Mesenchymal stem cell (in vitro differentiated cells and primary cell): ENCODE measurements around the gene PIK3CB.

Source experiments
- DNase-seq: peaks from one replicate; pipeline ENCODE4 v3.0.0-alpha.2; 2013
- H2AFZ ChIP-seq: one replicate; pipeline ENCODE4 v1.6.1; 2013; ENCODE audit warnings: low read depth, mild to moderate bottlenecking, control low read depth, inconsistent platforms, low read length, moderate library complexity
- H2AK5ac ChIP-seq: 2 replicates; pipeline ENCODE4 v1.6.1; 2013; ENCODE audit warnings: low read length, moderate library complexity, mild to moderate bottlenecking, inconsistent platforms; ENCODE audit not compliant: severe bottlenecking
- H2BK120ac ChIP-seq: one replicate; pipeline ENCODE4 v1.6.1; 2013; ENCODE audit warnings: low read depth, mild to moderate bottlenecking, inconsistent platforms, low read length, moderate library complexity
- H2BK12ac ChIP-seq, 2 experiments: one replicate each; pipeline ENCODE4 v1.6.1; 2013; ENCODE audit warnings: inconsistent platforms in 2 of 2, low read length in 2 of 2, mild to moderate bottlenecking in 2 of 2, moderate library complexity in 2 of 2, control low read depth in 1 of 2
- H2BK15ac ChIP-seq: one replicate; pipeline ENCODE4 v1.6.1; 2013; ENCODE audit warnings: mild to moderate bottlenecking, low read depth, inconsistent platforms; ENCODE audit not compliant: poor library complexity, severe bottlenecking
- H2BK5ac ChIP-seq: 2 replicates; pipeline ENCODE4 v1.6.1; 2013; ENCODE audit warnings: low read depth, mild to moderate bottlenecking, low read length, control low read depth, inconsistent platforms; ENCODE audit not compliant: poor library complexity, severe bottlenecking
- H3K14ac ChIP-seq, 2 experiments: one replicate each; pipeline ENCODE4 v1.6.1; 2013; ENCODE audit warnings: inconsistent platforms in 2 of 2, low read length in 2 of 2, control low read depth in 1 of 2, mild to moderate bottlenecking in 1 of 2, moderate library complexity in 1 of 2
- H3K18ac ChIP-seq, 2 experiments: one replicate each; pipeline ENCODE4 v1.6.1; 2013; ENCODE audit warnings: inconsistent platforms in 2 of 2, low read length in 2 of 2, control low read depth in 1 of 2, low read depth in 1 of 2, mild to moderate bottlenecking in 1 of 2
- H3K23ac ChIP-seq, 2 experiments: one replicate each; pipeline ENCODE4 v1.6.1; 2013; ENCODE audit warnings: inconsistent platforms in 2 of 2, low read length in 2 of 2, mild to moderate bottlenecking in 2 of 2, moderate library complexity in 2 of 2, control low read depth in 1 of 2
- H3K27ac ChIP-seq: 2 replicates; pipeline ENCODE4 v1.5.1; 2013; ENCODE audit warnings: mild to moderate bottlenecking, moderate library complexity, low read length, control low read depth, inconsistent platforms; ENCODE audit not compliant: poor library complexity, severe bottlenecking
- H3K27me3 ChIP-seq, 2 experiments: 2 replicates each; pipeline versions ENCODE4 v1.6.1 to v1.7.0; 2013; ENCODE audit warnings: low read length in 2 of 2, mild to moderate bottlenecking in 2 of 2, moderate library complexity in 2 of 2, control low read depth in 1 of 2, inconsistent platforms in 1 of 2; ENCODE audit not compliant: control insufficient read depth in 1 of 2, insufficient read depth in 1 of 2
- H3K36me3 ChIP-seq, 2 experiments: 2 replicates each; pipeline versions ENCODE4 v1.6.1 to v1.7.0; 2013; ENCODE audit warnings: low read length in 2 of 2, control low read depth in 1 of 2, inconsistent platforms in 1 of 2, low read depth in 1 of 2, mild to moderate bottlenecking in 1 of 2; ENCODE audit not compliant: insufficient read depth in 2 of 2, control insufficient read depth in 1 of 2
- H3K4ac ChIP-seq, 2 experiments: one replicate each; pipeline ENCODE4 v1.6.1; 2013; ENCODE audit warnings: inconsistent platforms in 2 of 2, low read length in 2 of 2, mild to moderate bottlenecking in 2 of 2, moderate library complexity in 2 of 2, control low read depth in 1 of 2, low read depth in 1 of 2
- H3K4me1 ChIP-seq: 2 replicates; pipeline ENCODE4 v1.6.1; 2013; ENCODE audit warnings: low read depth, low read length, control low read depth; ENCODE audit not compliant: control insufficient read depth, insufficient read depth
- H3K4me2 ChIP-seq: 2 replicates; pipeline ENCODE4 v1.6.1; 2013; ENCODE audit warnings: low read length, mild to moderate bottlenecking, inconsistent platforms; ENCODE audit not compliant: poor library complexity, severe bottlenecking
- H3K4me3 ChIP-seq, 2 experiments: 2 replicates each; pipeline versions ENCODE4 v1.5.1 to v1.7.0; 2013; ENCODE audit warnings: low read length in 2 of 2, mild to moderate bottlenecking in 2 of 2, control low read depth in 1 of 2, low read depth in 1 of 2; ENCODE audit not compliant: insufficient read depth in 1 of 2
- H3K79me1 ChIP-seq: replicated peaks from 2 replicates; pipeline ENCODE4 v1.6.1; 2013; ENCODE audit warnings: mild to moderate bottlenecking, control low read depth, low read length, inconsistent platforms; ENCODE audit not compliant: poor library complexity, severe bottlenecking
- H3K9ac ChIP-seq: 2 replicates; pipeline ENCODE4 v1.7.0; 2013; ENCODE audit warnings: mild to moderate bottlenecking, low read length, moderate library complexity
- H3K9me3 ChIP-seq: 2 replicates; pipeline ENCODE4 v1.7.0; 2013; ENCODE audit warnings: mild to moderate bottlenecking, low read length; ENCODE audit not compliant: control insufficient read depth
- H4K8ac ChIP-seq: one replicate; pipeline ENCODE4 v1.6.1; 2013; ENCODE audit warnings: inconsistent platforms, mild to moderate bottlenecking, low read length, moderate library complexity
- H4K91ac ChIP-seq: one replicate; pipeline ENCODE4 v1.6.1; 2013; ENCODE audit warnings: mild to moderate bottlenecking, low read length, inconsistent platforms
- WGBS: methylation state at CpG from one replicate; pipeline ENCODE4 v1.1.7; 2013; ENCODE audit warnings: mixed read lengths; 5-methylcytosine and 5-hydroxymethylcytosine counted together

Gene PIK3CB

GRCh38 chr3:138638641-138639040 is 196.1 kb downstream of the PIK3CB start:
- H3K9ac ChIP-seq = no peak overlapping the region
- peak; percentile 24 for DNase-seq
- H3K9me3 ChIP-seq = peaks cover 10% of the 10 kb centered on the region
- no peak overlapping the region for H3K4ac ChIP-seq
- H2AFZ ChIP-seq = no peak overlapping the region
- no peak overlapping the region for H3K4me3 ChIP-seq
- no peak overlapping the region for H2BK120ac ChIP-seq
- no peaks in the 10 kb centered on the region for H3K4me1 ChIP-seq
- no peaks in the 10 kb centered on the region for H3K79me1 ChIP-seq
- no peaks in the 10 kb centered on the region for H3K27me3 ChIP-seq
- no peak overlapping the region for H2BK15ac ChIP-seq
- 80% methylated on average over 1 of the region's 2 CpGs for WGBS
- no peak overlapping the region for H4K91ac ChIP-seq
- no peak overlapping the region for H3K14ac ChIP-seq
- H4K8ac ChIP-seq = no peak overlapping the region
- H3K27ac ChIP-seq = no peak overlapping the region
- no peak overlapping the region for H2BK12ac ChIP-seq
- no peak overlapping the region for H3K18ac ChIP-seq
- H3K36me3 ChIP-seq = peaks cover 0 to 4% of the 10 kb centered on the region in 2 experiments
- no peak overlapping the region for H2BK5ac ChIP-seq
- no peak overlapping the region for H3K4me2 ChIP-seq
- H2AK5ac ChIP-seq = no peak overlapping the region
- no peak overlapping the region for H3K23ac ChIP-seq

DNA sequence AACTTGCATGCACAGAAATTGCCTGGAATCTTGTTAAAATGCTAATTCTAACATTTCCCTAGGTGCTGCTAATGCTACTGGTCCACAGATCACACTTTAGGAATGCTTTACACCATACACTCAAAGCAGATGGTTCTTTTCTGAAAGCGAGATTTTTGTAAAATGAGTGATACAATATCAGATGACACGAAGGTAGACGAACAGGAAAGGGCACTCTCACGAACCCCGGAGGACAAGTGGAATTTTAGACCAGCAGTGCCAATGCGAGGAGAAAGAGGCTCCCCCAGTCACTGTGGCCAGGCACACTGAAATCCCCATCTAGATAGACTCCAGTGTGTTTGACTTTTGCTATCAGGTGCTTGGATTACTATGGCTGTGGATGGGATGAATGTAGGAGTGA is 205.2 kb downstream of the PIK3CB start:
- Histone ChIP-seq H3K36me3 (peaks cover 0 to 8% of the 10 kb centered on the region in 2 experiments), H2BK15ac (no peak overlapping the region), H3K4ac (no peak overlapping the region), H3K9me3 (no peaks in the 10 kb centered on the region), H2BK5ac (no peak overlapping the region), H2AK5ac (no peak overlapping the region), H3K4me1 (no peaks in the 10 kb centered on the region), H4K8ac (no peak overlapping the region), H3K27me3 (no peaks in the 10 kb centered on the region), H3K27ac (no peak overlapping the region), H2BK12ac (no peak overlapping the region), H3K18ac (no peak overlapping the region), H3K23ac (no peak overlapping the region), H3K79me1 (no peaks in the 10 kb centered on the region), H3K9ac (no peak overlapping the region), H3K14ac (no peak overlapping the region), H3K4me2 (no peak overlapping the region), H4K91ac (no peak overlapping the region), H2AFZ (no peak overlapping the region), H2BK120ac (no peak overlapping the region), H3K4me3 (no peak overlapping the region)
- 79% methylated on average over 6 of the region's 6 CpGs for WGBS
- DNase-seq = no peak

GRCh38 chr3:138625707-138626365 is 208.9 kb downstream of the PIK3CB start:
- Histone ChIP-seq H3K18ac (no peak overlapping the region), H4K8ac (no peak overlapping the region), H2BK5ac (no peak overlapping the region), H3K9me3 (no peaks in the 10 kb centered on the region), H3K4me3 (no peak overlapping the region), H2BK15ac (no peak overlapping the region), H3K79me1 (peaks cover 1% of the 10 kb centered on the region), H2AFZ (no peak overlapping the region), H2BK120ac (no peak overlapping the region), H3K9ac (no peak overlapping the region), H2AK5ac (no peak overlapping the region), H2BK12ac (no peak overlapping the region), H4K91ac (no peak overlapping the region), H3K23ac (no peak overlapping the region), H3K27ac (no peak overlapping the region), H3K4me1 (no peaks in the 10 kb centered on the region), H3K4ac (no peak overlapping the region), H3K14ac (no peak overlapping the region), H3K36me3 (peaks cover 0 to 2% of the 10 kb centered on the region in 2 experiments), H3K27me3 (no peaks in the 10 kb centered on the region), H3K4me2 (no peak overlapping the region)
- no peak for DNase-seq
- 100% methylated on average over 1 of the region's 3 CpGs for WGBS

- no peaks in the 10 kb centered on the region for H3K4me1 ChIP-seq
- DNase-seq = no peak
- H2BK5ac ChIP-seq = no peak overlapping the region
- peaks cover 1% of the 10 kb centered on the region for H3K79me1 ChIP-seq
- no peak overlapping the region for H3K4me3 ChIP-seq
- no peaks in the 10 kb centered on the region for H3K27me3 ChIP-seq
- H4K8ac ChIP-seq = no peak overlapping the region
- no peak overlapping the region for H3K9ac ChIP-seq
- no peak overlapping the region for H3K14ac ChIP-seq
- H3K27ac ChIP-seq = no peak overlapping the region
- H3K23ac ChIP-seq = no peak overlapping the region
- H4K91ac ChIP-seq = no peak overlapping the region
- no peak overlapping the region for H2BK15ac ChIP-seq
- H2BK12ac ChIP-seq = no peak overlapping the region
- no peak overlapping the region for H3K4me2 ChIP-seq
- H2BK120ac ChIP-seq = no peak overlapping the region
- H2AK5ac ChIP-seq = no peak overlapping the region
- H3K36me3 ChIP-seq = peaks cover 0 to 2% of the 10 kb centered on the region in 2 experiments
- H3K4ac ChIP-seq = no peak overlapping the region
- no peaks in the 10 kb centered on the region for H3K9me3 ChIP-seq
- no peak overlapping the region for H3K18ac ChIP-seq
- H2AFZ ChIP-seq = no peak overlapping the region
These were observed 210.2 kb downstream of the PIK3CB start for GRCh38 chr3:138624518-138624917.
